WI38 (cell line): ENCODE measurements around the gene DDX42.

Experiments used
- H3K4me3 ChIP-seq: 2 replicates; pipeline ENCODE4 v1.5.1; 2011; ENCODE audit warnings: low read depth, mild to moderate bottlenecking, control low read depth, low read length
- TF ChIP-seq, protein P1 (sequence below): IDR thresholded peaks from 2 replicates; pipeline ENCODE4 v1.5.1; 2012; ENCODE audit warnings: low read depth, mild to moderate bottlenecking, control low read depth, low read length

DDX42 gene

DNA sequence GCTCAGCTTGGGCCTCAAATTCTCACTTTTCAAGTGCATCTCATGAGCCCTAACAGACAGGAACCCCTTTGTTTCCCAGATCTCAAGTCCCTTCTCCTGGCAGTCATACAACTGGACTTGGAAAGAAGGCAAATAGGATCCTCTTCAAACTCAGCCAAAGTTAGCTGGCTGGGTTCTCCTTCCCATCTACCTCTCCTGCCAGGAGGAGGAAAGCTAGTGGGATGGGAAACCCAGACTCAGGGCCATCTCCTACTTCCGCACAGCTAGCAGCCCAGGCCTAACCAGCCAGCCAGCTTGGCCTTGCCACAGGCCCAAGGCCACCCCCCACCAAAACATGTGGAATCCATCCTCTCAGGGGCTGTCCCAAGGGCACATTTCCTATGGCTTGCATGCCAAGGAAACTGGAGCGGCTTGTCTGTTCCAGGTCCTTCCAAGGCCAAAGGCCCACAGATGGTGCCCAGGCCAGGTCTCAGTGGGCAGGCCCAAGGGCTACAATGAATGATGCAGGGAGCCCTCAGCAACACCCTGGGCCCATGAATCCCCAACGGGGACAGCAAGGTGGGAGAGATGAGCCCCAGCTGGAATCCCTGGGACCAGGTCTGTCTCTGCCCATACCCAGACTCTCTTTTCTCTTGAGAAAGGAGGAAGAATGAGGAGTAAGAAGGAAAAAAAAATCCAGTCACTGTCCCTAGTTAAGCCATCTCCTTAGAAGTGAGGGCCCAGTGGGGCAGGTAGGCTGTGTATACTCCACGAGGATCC, 66.8 kb downstream of the DDX42 start:
- H3K4me3 ChIP-seq = peak overlapping the region; percentile 87
- TF ChIP-seq, protein P1, sequence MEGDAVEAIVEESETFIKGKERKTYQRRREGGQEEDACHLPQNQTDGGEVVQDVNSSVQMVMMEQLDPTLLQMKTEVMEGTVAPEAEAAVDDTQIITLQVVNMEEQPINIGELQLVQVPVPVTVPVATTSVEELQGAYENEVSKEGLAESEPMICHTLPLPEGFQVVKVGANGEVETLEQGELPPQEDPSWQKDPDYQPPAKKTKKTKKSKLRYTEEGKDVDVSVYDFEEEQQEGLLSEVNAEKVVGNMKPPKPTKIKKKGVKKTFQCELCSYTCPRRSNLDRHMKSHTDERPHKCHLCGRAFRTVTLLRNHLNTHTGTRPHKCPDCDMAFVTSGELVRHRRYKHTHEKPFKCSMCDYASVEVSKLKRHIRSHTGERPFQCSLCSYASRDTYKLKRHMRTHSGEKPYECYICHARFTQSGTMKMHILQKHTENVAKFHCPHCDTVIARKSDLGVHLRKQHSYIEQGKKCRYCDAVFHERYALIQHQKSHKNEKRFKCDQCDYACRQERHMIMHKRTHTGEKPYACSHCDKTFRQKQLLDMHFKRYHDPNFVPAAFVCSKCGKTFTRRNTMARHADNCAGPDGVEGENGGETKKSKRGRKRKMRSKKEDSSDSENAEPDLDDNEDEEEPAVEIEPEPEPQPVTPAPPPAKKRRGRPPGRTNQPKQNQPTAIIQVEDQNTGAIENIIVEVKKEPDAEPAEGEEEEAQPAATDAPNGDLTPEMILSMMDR = no peak

DNA sequence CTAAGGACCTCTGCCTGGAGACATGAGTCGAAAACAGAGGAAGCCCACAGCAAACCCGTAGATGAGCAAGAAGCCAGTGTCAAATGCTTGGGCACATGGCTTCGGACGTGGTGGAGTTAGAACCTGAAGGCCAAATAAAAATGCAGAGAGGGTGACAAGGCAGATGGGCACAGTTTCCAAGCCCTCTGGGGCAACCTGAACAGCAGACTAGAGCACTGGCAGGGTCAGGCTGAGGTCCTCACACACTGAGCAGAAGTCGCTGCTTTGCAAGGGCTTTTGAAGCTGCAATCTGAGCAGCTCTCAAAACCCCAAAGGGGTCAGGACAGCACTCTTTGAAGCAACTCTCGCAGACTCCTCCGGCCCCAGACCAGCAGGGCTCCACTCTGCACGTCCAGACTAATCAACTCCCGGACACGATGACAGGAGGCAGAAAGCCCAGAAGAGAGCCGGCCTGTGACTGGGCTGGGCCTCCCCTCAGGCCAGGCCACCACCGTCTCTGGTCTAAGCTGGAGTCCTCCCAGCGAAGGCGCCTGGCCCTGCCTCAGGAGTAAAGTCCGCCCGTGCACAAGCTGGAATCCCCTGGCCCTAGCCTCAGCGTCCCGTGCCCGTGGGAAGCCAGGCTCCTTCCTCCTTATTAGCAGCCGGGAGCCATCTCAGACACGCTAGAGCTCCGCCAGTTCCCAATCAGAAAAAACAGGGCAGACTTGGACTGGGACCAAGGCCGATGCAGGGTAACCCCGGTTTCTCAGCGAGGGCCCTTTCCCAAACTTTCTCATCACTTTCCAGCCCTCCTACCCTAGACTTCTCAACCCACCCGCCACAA, 67.6 kb downstream of the DDX42 start:
- peak overlapping the region; percentile 87 for H3K4me3 ChIP-seq
- TF ChIP-seq, protein P1 = no peak

DNA sequence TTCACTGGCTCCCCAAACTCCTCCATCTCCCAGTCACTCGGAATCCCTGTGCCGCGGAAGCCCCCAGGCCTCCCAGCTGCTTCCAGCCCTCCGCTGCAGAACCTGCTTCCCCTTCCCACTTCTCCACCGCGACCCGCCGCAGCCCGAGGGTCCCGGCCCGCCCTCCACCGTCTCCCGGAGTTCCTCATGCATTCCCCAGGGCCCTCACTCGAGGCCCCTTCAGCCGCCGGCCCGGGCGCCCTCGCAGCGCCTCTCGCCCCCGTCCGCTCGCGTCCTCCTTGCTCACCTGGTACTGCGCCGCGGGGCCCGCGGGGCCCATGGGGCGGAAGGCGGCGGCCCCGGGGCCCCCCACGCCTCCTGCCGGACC, 68.2 kb downstream of the DDX42 start:
- TF ChIP-seq, protein P1 = no peak
- peak overlapping the region; percentile 87 for H3K4me3 ChIP-seq

DNA sequence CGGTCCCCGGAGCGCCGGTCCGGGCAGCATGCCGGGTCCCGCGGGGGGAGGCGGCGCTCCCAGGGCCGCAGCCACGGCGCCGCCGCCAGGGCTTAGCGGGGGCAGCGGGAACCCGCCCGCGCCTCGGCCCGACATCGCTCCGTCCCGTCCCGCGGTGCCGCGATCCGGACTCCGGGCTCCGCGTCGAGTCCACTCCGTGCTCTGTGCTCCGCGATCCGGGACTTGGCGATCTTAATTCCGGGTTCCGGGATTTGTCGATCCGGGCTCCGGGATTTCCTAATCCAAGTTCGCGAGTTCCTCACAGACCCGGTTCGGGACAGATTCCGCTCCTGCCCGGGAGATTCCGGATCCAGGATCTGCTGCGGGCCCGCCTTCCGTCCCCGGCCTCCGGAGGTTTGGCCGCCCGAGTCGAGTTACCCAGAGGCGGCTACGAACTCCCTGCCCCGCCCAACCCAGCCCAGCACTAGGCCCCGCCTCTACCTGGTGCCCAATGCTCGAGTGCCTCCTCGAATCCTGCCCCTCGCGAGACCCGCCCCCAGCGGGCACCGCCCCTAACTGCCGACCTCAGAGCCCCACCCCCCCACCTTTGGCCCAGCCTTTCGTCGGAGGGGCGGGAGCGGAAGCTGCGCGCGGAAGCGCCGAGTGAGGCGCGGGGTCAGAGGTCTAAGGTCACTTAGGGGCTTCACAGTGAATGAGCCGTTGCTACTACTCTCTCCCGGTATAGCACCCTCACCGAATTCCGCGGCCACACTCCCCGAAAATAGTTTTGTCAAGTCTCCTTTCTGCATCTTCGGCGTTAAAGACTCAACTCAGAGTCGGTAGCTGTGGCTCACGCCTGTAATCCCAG, 68.8 kb downstream of the DDX42 start, which contains the start of gene SMARCD2:
TSS of gene SMARCD2 (minus strand) at position 146 of the 847 bp plus-strand sequence. CDS start at position 135, 11 bp downstream.
- TF ChIP-seq, protein P1 = no peak
- peak within 1 kb of the TSS; percentile 87 for H3K4me3 ChIP-seq

DNA sequence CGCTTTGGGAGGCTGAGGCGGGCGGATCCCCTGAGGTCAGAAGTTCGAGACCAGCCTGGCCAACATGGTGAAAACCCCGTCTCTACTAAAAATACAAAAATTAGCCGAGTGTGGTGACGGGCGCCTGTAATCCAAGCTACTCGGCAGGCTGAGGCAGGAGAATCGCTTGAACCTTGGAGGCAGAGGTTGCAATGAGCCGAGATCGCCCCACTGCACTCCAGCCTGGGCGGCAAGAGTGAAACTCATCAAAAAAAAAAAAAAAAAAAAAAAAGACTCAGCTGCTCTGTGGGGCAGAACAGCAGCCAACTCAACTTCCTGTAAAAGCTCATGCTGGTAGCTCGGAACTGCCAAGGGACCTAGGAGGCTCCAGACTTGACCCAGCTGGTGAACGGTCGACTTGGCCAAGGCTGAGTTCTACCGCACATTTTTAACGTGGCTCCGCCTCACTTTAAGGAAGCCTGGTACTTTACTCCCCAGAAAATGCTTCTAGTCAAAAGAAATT, 69.5 kb downstream of the DDX42 start:
- H3K4me3 ChIP-seq = peak overlapping the region; percentile 87

DNA sequence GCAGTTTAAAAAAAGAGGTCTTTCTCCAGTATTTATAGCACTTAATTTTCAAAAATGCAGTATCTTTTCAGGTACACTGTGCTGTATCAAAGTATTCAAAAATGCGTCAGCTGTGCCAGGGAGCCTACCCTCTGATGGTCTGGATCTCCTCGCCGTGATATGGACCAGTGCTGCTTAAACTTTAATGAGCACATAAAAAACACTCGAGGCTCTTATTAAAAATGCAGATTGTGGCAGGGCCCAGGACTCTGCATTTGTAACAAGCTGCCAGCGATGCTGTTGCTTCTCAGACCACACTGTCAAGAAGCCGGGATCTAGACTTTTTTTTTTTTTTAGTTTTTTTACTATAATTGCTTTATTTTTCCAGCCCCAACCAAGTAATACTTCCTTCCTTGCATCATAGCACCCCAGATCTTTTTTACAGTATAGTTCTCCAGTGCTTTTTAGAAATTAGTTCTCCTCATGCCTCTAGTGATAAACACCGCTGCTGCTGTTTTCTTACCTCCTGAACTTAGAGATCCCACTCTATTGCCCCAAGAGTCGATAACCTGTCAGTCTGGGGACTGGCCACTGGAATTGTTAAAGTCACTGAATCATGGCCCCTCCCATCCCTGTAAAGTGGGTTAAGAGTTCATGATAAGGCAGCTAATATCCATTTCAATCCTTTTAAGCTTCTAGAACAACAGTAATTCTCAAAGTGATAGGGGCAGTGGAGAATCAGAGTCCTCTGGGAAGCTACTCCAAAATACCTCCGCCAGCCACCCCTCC, 70.1 kb downstream of the DDX42 start:
- TF ChIP-seq, protein P1 = no peak
- H3K4me3 ChIP-seq = no peak overlapping the region

DNA sequence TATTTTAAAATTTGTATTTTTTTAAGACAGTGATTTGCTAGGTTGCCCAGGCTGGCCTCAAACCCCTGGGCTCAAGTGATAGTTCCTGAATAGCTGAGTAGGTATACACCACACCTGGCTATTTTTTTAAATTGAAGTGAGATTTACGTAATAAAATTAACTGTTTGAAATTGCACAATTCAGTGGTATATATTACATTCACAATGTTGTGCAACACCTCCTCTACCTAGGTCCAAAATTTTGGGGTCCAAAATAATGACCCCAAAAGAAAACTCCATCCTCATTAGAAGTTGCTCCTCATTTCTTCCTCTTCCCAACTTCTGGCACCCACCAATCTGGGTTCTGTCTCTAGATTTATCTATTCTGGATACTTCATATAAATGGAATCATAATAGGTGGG, 71.5 kb downstream of the DDX42 start:
- no peak overlapping the region for H3K4me3 ChIP-seq
- TF ChIP-seq, protein P1 = no peak
